HG02973 (cell line): ENCODE results near the gene GJC1.

Experiments used
- ATAC-seq: cut with Tn5 transposase; IDR thresholded peaks from one replicate; pipeline ENCODE4 v1.9.1; 2021; ENCODE audit warnings: moderate library complexity; ENCODE audit not compliant: unreplicated experiment

The GJC1 gene

DNA sequence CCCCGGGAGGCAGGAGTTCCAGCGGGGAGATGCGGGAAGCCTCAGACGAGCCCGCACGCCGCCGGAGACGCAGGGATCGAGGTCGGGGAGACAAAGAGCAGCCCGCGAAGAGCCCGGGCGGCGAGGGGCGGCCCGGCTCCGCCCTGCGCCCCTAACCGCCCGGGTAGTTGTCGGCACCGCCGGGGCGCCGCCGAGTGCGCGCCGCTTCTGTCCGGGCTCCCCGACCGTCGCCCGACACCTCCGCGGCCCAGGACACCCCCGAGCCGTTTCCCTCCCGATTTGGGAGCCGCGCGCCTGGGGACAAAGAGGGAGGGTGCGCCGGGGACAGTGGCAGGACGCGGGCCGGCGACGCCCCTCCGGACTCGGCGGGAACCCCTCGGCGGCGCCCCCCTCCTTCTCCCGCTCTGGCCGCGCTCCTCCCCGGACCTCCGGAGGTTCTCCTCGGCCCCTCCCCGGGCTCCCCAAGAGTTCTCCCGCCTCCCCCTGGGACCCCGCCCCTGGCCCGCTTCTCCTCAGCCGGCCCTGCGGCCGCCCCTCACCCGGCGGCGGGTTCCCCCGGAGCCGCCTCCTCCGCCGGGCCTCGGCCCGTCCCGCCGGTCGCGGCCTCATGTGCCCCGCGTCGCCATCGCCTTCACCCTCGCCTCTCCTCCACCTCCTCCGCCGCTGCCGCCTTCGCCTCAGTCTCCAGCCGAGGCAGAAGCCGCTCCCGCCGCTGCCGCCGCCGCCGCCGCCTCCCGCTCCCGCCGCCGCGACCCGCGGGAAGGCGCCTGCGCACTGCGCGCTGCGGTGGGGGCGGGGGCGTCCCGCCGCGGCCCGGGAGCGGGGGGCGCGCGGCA lies at the start of gene GJC1:
Gene GJC1 (minus strand): TSS at position 765 of the 836 bp plus-strand sequence. CDS start 24,470 bp downstream, outside the sequence.
- no peak for ATAC-seq

DNA sequence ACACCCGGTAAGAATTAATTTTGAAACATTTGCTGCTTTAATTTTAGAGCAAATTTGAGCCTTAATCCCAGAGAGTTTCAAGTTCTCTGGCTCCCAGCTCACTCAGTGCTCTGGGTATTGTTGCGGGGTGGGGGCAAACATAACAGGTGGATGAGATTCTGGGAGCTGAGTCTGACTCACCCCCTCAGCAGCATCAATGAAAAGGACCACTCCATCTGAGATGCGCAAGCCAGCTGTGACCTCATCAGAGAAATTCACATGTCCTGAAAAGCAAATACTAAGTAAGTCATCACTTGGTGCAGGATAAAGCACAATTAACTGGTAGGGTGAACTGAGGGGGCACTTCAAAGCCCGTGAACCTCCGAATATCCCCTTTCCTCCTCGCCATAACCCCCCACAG lies 49.3 kb upstream of the GJC1 start:
- no peak for ATAC-seq

DNA sequence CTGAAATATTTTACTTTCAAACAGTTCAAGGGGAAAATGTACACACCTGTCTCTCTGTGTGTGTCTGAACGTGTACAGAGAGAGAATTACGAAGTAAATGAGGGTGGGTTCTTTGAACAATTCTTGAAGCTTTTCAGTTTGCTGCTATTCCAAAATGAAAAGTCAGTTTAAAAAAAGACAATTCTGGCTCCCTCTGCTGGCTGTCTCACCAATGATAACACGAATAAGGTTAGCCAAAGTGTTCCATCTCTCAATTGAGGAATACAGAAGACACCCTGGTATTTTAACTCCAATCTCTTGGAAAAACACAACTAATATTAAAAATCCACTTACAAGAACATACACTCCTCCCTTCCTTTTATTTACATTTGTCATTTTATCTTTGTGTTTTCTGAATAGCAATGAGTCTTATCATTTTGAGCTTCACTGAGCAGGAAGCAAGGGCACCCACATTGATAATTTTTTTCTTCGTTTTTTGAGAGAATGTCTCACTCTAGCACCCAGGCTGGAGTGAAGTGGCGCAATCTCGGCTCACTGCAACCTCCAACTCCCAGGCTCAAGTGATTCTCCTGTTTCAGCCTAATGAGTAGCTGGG lies 48.6 kb upstream of the GJC1 start:
- ATAC-seq: no peak

DNA sequence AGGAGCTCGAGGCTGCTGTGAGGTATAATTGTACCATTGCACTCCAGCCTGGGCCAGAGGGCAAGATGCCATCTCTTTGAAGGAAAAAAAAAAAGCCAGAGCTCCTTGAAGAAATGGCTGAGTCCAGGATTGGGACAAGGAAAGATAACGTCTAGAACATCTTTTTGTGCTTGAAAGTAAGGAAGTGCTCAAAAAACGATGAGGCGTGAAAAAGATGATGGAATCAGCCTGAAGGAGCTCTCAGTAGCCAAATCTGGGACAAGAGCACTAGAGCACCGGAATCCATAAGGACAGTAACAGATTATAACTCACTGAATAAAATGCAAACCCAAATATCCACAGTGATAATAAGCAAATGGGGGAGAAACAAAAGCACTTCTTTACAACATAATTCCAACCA lies 47.0 kb upstream of the GJC1 start:
- ATAC-seq: no peak

GRCh38 chr17:44875761-44876160 lies 45.7 kb upstream of the GJC1 start:
- no peak for ATAC-seq

- ATAC-seq: no peak
Measured at GRCh38 chr17:44872131-44872768, 42.2 kb upstream of the GJC1 start.

DNA sequence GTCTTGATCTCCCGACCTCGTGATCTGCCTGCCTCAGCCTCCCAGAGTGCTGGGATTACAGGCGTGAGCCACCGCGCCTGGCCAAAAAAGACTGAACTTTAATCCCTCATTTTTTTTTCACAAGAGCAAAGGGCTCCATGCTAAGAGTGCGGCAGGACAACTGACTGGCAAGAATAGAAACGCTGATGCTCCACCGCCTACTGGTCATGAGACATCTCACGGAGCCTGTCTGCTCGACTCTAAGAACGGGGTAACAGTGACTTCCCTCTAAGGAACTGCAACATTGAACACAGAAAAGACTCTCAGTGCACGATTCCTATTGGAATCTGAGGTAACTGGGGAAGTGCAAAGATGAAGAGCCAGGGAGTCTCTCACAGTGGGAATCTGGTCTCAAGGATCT lies 41.5 kb upstream of the GJC1 start:
- ATAC-seq: no peak

DNA sequence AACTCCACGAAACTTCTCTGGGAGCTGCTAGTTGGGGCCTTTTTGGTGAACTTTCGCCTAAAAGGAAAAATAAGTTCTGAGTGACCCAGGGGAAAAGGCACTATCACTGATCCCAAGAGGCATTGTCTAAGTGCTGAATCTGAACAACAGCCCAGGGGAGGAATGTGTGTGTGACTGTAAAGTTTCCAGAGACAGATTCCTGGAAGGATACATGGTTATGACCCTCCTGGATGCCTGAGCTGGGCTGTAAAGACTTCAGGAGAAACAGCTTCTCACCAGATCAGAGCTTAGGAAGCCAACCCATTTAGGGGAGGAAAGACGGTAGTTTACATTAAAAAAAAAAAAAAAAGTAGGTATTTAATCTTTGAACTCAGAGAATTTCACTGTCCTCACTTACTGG lies 37.8 kb upstream of the GJC1 start:
- ATAC-seq: no peak

GRCh38 chr17:44865931-44866330 lies 35.8 kb upstream of the GJC1 start:
- ATAC-seq: no peak

DNA sequence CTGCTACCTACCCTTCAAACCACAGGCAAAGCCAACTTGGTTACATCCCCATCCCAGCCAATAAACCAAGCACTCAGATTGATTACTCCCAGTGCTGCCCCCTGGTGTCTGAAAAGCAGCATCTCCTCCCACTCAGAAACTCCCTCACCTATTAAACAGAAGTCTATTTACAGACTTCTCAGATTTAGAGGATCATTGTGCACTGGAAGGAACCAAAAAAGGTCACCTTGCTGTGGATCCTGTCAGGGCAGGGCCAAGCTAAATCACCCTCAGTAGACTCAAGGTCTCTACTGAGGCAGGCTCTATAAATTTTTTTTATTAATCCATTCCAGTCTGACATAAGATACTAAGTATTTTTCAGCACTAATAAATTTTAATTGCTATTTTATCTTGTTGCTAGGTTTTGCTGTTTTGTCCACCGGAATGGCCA lies 35.2 kb upstream of the GJC1 start:
- no peak for ATAC-seq

- ATAC-seq: no peak
Measured at GRCh38 chr17:44864831-44865230, 34.7 kb upstream of the GJC1 start.

DNA sequence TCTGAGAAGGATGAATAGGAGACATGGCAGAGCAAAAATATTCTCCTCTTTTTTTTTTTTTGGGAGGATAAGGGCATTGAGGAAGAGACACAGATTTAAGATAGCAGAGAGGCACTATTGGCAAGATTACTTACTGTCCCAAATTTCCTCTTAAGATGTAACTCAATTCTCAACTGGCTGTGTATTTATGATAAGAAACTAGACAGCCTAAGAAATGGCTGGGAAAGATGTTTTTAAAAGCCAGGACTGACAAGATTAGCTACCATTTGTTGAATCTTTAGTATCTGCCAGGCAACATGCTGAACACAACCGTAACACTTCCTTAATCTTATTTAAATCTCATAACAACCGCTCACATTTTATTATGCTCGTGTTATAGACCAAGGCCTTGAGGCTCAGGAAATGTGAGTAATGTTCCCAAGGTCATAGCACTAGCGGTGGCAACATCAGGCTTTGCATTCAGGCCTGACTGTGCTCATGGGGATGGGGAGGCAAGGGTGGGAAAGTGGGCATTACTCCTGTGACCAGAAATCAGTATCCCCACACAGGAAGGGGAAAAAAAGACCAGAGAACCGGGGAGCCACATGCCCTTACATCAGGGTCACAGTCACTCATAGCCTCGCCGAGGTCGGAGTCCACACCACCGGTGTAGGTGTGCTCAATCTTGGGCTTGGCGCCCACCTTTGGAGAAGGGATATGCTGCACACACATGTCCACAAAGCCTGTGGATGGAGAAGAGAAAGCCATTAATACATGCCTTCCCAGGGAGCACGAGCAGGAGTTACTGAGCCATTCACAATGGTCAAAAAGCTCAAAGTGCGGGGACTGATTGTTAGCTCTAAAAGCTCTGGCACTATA lies 33.2 kb upstream of the GJC1 start:
- ATAC-seq: no peak

- no peak for ATAC-seq
Measured at GRCh38 chr17:44862278-44862914, 32.3 kb upstream of the GJC1 start.

DNA sequence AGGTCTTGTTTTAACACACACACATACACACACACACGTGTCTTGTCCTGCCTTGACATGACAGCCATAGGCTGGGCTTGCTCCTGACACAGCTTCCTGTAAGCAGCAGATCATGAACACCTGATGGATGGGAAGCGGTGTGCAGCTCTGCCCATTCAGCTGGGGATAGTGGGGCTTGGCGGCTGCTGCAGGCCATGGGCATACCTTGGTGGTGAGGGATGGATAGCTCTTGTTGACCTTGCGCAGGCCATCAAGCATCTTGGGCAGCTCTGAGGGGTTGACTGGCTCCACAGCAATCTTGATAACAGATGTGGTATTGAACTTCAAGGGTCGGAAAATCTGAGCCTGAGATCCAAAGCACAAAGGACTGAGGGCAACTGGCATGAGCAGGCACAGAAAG lies 29.6 kb upstream of the GJC1 start:
- ATAC-seq: no peak

- no peak for ATAC-seq
Measured at GRCh38 chr17:44854192-44854591, 24.1 kb upstream of the GJC1 start.

GRCh38 chr17:44850612-44851011 lies 20.5 kb upstream of the GJC1 start:
- ATAC-seq: no peak

GRCh38 chr17:44850025-44850424 lies 19.9 kb upstream of the GJC1 start:
- ATAC-seq: no peak

- ATAC-seq: no peak
Measured at GRCh38 chr17:44848961-44849489, 18.9 kb upstream of the GJC1 start.

DNA sequence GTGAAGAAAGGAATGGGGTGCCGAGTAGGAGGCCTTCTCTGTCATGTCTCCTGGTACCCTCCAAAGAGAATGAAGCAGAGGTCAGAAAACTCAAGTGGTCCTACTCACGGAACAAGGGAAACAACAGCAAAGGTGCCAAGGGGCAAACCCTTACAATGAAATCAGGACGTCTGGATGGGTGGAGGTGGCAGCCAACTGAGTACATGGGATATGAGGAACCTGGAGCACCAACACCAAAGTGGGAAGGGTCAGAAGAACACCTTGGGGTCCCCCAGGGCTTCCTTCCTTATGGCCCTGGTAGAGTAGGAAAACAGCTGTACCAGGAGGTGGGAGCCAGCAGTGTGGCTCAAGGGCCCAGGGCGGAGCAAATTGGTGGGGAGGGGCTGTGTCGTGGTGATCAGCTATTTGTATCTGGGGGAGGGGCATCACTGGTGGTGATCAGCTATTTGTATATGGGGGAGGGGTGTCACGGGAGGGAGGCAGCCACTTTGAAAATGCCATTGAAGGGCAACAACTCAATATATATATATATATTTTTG lies 18.2 kb upstream of the GJC1 start:
- no peak for ATAC-seq

- no peak for ATAC-seq
Measured at GRCh38 chr17:44847586-44847985, 17.5 kb upstream of the GJC1 start, which contains the start of gene HIGD1B. Gene HIGD1B, plus strand, starts transcription at chr17:44847883. Its CDS starts 270 bp downstream, at chr17:44848153.
